Small intestine (tissue), 7 donors: ENCODE results near the gene CAPZA2. TPM values are rescaled to one million over a fixed set of nuclear protein-coding genes. Genes with fewer than 3 reads are reported as not detected.
A peak's percentile ranks its signal among the peaks of the same experiment; 100 is the strongest.
"Not testable (repeated sequence)": the region's sequence is repeated elsewhere in the genome, so short reads cannot be mapped to it uniquely, and the experiment has no call there.

Experiments used
- DNase-seq, 2 donors: peaks; one replicate each; pipeline versions ENCODE4 v3.0.0 to v3.0.0-alpha.2; 2013
- FAIRE-seq: peaks from 2 replicates; lab custom pipeline; 2012; peaks lifted over from hg19 to GRCh38; lab: Jason Lieb, UNC
- H3K27ac ChIP-seq, 3 donors: one replicate each; pipeline ENCODE4 v1.5.1; 2013; ENCODE audit warnings: low read length in 2 of 3, mild to moderate bottlenecking in 2 of 3, control low read depth in 1 of 3, inconsistent platforms in 1 of 3, low read depth in 1 of 3, moderate library complexity in 1 of 3
- H3K27me3 ChIP-seq, 3 donors: one replicate each; pipeline ENCODE4 v1.6.1; 2013; ENCODE audit warnings: low read length in 3 of 3, inconsistent platforms in 1 of 3; ENCODE audit not compliant: control insufficient read depth in 3 of 3, insufficient read depth in 3 of 3
- H3K36me3 ChIP-seq, 3 donors: one replicate each; pipeline ENCODE4 v1.6.1; 2013; ENCODE audit warnings: low read length in 3 of 3, inconsistent platforms in 1 of 3, low read depth in 1 of 3, mild to moderate bottlenecking in 1 of 3, moderate library complexity in 1 of 3; ENCODE audit not compliant: control insufficient read depth in 3 of 3, insufficient read depth in 2 of 3
- H3K4me1 ChIP-seq, 3 donors: one replicate each; pipeline ENCODE4 v1.6.1; 2013; ENCODE audit warnings: low read length in 2 of 3, inconsistent platforms in 1 of 3, low read depth in 1 of 3, mild to moderate bottlenecking in 1 of 3, moderate library complexity in 1 of 3; ENCODE audit not compliant: control insufficient read depth in 3 of 3, insufficient read depth in 2 of 3
- H3K4me3 ChIP-seq, 3 donors: one replicate each; pipeline ENCODE4 v1.5.1; 2013; ENCODE audit warnings: low read length in 3 of 3, control low read depth in 1 of 3, inconsistent platforms in 1 of 3, low read depth in 1 of 3, mild to moderate bottlenecking in 1 of 3, moderate library complexity in 1 of 3
- H3K9me3 ChIP-seq, 2 donors: one replicate each; pipeline ENCODE4 v1.6.1; 2013; ENCODE audit warnings: low read depth in 1 of 2, low read length in 1 of 2; ENCODE audit not compliant: control insufficient read depth in 2 of 2, insufficient read depth in 1 of 2
- WGBS, 3 donors: extraction: QIAGEN DNeasy Blood & Tissue Kit; methylation state at CpG; one replicate each; pipeline ENCODE4 v1.1.7; 2013; 5-methylcytosine and 5-hydroxymethylcytosine counted together
- polyA plus RNA-seq, 4 donors: library from polyadenylated mRNA; stranded (reverse) in 3 of 4; unstranded in 1 of 4; fragments of 200-250 nt in 3 of 4; fragments of 120-200 nt in 1 of 4; gene quantifications; one replicate each; pipeline versions ENCODE4 v1.2.1 to v1.2.3, GENCODE V29; 2013
- donor health status: healthy with polysubstance abuse.
- donor health status: control.
- donor health status: control.
- donor health status: Bipolar disorder and iron deficiency.
- donor health status: healthy.

The CAPZA2 gene
- polyA plus RNA-seq, 4 donors = 84.6 to 140 (median 91.2) TPM

- H3K27ac ChIP-seq = no peak overlapping the region
- H3K4me3 ChIP-seq = no peak overlapping the region
- H3K36me3 ChIP-seq = peaks cover 0 to 9% (median 0%) of the 10 kb centered on the region in 3 donors
- 64 to 86% (median 78%) methylated on average over 1 of the region's 1 CpG for WGBS, 3 donors
- DNase-seq (no peak), FAIRE-seq (no peak)
- no peaks in the 10 kb centered on the region for H3K27me3 ChIP-seq
- H3K9me3 ChIP-seq = no peaks in the 10 kb centered on the region
- peaks cover 0 to 1% (median 0%) of the 10 kb centered on the region in 3 donors for H3K4me1 ChIP-seq
These were observed 105.6 kb downstream of the CAPZA2 start for GRCh38 chr7:116967983-116968382.

- Histone ChIP-seq H3K36me3 (peaks cover 0 to 12% (median 0%) of the 10 kb centered on the region in 3 donors), H3K4me3 (no peak overlapping the region), H3K4me1 (peaks cover 0 to 1% (median 0%) of the 10 kb centered on the region in 3 donors), H3K27me3 (no peaks in the 10 kb centered on the region), H3K27ac (no peak overlapping the region), H3K9me3 (no peaks in the 10 kb centered on the region)
- FAIRE-seq = no peak
- no peak for DNase-seq
These were observed 106.2 kb downstream of the CAPZA2 start for GRCh38 chr7:116968631-116969030.

DNA sequence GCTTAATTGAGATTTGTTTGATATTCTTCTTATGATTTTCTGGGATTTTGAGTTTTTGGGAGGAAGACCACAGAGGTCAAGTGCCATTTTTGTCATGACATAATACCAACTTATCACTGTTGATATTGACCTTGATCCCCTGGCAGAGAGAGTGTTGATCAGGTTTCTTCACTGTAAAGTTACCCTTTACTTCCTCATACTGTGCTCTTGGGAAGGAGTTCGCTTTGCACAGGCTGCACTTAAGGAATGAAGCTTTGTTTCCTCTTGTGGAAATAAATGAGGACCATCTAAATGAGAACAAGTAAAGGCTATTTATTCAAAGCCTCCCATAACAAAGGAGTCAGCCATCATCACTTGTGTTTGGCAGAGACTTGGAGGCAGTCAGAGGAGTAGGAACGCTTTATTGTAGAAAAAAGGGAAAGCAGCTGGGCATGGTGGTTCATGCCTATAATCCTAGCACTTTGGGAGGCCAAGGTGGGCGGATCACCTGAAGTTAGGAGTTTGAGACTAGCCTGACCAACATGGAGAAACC is 107.0 kb downstream of the CAPZA2 start:
- no peaks in the 10 kb centered on the region for H3K27me3 ChIP-seq
- WGBS, 3 donors = 83 to 85% (median 83%) methylated on average over 3 of the region's 3 CpGs
- DNase-seq = peak in 1 of 2 donors; percentile 23
- peaks cover 0 to 2% of the 10 kb centered on the region in 2 donors for H3K9me3 ChIP-seq
- no peak for FAIRE-seq
- H3K4me1 ChIP-seq = peaks cover 0 to 1% (median 0%) of the 10 kb centered on the region in 3 donors
- no peak overlapping the region for H3K27ac ChIP-seq
- no peak overlapping the region for H3K4me3 ChIP-seq
- peaks cover 0 to 12% (median 0%) of the 10 kb centered on the region in 3 donors for H3K36me3 ChIP-seq

GRCh38 chr7:116970238-116970910 is 108.0 kb downstream of the CAPZA2 start:
- DNase-seq = no peak
- WGBS, 3 donors = 79 to 91% (median 82%) methylated on average over 3 of the region's 3 CpGs
- Histone ChIP-seq H3K36me3 (peaks cover 0 to 12% (median 0%) of the 10 kb centered on the region in 3 donors), H3K27ac (no peak overlapping the region), H3K4me3 (no peak overlapping the region), H3K9me3 (peaks cover 0 to 7% of the 10 kb centered on the region in 2 donors), H3K27me3 (no peaks in the 10 kb centered on the region), H3K4me1 (peaks cover 0 to 1% (median 0%) of the 10 kb centered on the region in 3 donors)
- FAIRE-seq = no peak

DNA sequence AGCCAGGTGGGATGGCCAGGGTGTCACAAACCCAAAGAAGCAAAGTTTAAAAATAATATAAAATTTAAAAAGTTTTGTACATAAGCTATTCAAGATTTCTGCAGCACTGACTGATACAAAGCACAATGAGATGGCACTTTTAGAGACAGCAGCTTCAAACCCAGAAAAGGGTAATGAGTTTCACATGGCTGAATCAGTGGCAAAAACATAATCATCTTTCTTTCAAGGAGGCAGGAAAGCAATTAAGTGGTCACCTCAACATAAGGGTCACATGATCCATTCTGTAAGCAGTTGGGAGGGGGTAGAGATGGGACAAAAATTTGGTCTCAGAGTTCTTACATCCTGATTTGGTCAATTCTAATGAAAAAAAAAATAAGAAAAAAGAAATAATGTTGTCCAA is 108.8 kb downstream of the CAPZA2 start:
- not testable (repeated sequence) for DNase-seq, H3K4me3 ChIP-seq, FAIRE-seq, H3K4me1 ChIP-seq, H3K27me3 ChIP-seq, H3K9me3 ChIP-seq, H3K27ac ChIP-seq
- H3K36me3 ChIP-seq = peaks cover 0 to 12% (median 0%) of the 10 kb centered on the region in 3 donors

Other genes with a start within 250 kb of the CAPZA2 start
- gene MET, start 190.4 kb upstream of the CAPZA2 start, polyA plus RNA-seq = 10 to 100 TPM in 2 of 4 donors, 1 to 10 TPM in 2; 2.7 to 13.4 (median 8.2) TPM
- 10 to 100 TPM in 3 of 4 donors, 1 to 10 TPM in 1; 8.3 to 27.7 (median 13.0) TPM for gene ST7, start 90.9 kb downstream of the CAPZA2 start, polyA plus RNA-seq